HUDEP-2 (cell line): ENCODE results near the gene COL26A1.
A peak's percentile ranks its signal among the peaks of the same experiment; 100 is the strongest.

ENCODE experiments used
- DNase-seq, 76 experiments: peaks; one replicate each; lab custom pipeline; 2025; ENCODE audit not compliant: unreplicated experiment in 76 of 76; lab: John Stamatoyannopoulos, UW

The COL26A1 gene

DNA sequence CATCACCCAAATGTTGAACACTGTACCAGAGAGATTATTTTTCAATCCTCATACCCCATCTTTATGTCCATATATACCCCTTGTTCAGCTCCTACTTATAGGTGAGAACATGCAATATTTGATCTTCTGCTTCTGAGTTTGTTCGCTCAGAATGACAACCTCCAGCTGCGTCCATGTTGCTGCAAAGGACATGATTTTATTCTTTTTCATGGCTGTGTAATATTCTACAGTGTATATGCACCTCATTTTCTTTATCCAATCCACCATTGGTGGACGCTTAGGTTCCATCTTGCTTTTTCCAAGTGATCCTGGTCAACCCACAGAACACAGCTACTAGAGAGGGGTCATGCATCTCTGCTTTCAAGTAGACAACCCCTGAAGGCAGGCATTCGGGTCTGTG, 166.9 kb downstream of the COL26A1 start:
- no peak for DNase-seq

DNA sequence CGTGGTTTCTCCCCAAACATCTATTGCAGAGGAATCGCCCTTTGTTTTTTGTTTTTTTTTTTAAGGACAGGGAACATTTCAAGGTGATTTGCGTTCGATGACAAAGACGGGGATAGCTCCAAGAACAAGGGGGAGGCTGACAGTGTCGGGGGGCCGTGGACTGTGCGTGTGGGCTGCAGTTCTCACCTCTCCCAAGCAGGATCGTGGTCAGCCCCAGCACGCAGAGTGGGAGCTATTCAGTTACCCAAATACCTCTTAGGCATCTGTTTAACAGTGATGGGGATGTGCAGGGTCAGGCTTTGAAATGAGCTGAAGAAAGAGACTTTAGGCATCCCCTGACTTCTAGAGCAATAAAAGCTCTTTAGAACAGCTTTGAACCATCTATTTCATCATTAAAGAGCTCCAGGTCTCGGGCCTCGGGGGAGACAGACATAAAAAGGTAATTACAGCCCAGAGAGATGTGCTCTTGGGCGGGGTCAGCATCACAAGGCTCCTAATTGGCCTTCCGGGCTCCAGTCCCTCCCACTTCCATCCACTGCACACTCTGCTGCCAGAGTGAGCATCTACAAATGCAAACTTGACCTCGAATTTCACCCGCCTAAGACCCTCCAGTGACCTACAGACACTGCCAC, 169.2 kb downstream of the COL26A1 start:
- DNase-seq, result no peak

- no peak for DNase-seq
Measured at GRCh38 chr7:101532400-101533102, 169.9 kb downstream of the COL26A1 start.

DNA sequence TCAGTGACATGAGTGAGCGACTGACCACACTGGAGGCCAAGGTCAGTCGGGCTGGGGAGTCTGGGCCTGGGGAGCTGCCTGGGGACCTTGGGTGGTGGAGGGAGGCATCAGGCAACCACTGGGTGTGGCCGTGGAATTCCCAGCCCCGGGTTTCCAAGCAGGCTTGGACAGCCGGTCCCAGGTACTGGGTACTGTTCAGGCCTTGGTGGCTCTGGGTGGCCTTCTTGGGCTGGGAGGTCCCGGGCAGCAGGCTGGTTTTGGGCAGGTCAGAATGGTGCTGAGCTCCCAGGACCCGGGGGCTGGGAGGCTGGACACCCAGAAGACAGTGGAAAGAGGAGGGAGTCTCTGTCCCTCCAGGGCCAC, 170.4 kb downstream of the COL26A1 start:
- DNase-seq, result no peak

DNA sequence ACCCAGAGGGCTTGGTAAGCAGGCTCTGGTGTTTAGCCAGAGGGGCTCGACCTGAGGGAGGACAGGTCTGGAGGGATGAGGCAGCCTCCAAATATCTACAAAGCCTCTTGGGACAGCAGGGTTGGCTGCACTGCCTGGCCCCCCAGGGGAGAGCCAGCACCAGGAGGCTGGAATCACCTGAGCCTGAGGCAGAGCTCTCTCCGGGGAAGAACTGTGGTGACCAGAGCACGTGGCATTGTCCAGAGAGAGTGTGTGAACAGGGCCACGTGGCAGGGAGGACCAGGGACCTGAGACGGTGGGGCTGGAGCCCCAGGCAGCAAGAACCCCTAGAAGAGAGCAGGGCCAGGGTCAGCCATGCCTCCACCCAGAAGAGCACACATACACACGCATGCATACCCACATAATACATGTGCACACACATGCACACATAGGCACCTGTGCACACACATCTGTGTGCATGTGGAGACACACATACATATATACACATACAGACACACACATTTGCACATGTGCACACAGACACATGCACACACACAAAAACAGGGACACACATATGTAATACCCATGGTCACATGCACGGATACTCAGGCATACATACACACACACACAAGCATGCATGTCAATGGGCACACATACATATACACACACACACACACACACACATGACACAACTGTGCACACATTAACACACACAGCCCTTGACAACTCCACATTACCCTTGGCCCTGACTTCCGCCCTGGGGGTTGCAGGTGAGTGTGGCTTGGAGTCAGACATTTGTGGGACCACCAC, 171.5 kb downstream of the COL26A1 start:
- DNase-seq, result no peak

- no peak for DNase-seq
Measured at GRCh38 chr7:101534873-101535272, 172.2 kb downstream of the COL26A1 start.

DNA sequence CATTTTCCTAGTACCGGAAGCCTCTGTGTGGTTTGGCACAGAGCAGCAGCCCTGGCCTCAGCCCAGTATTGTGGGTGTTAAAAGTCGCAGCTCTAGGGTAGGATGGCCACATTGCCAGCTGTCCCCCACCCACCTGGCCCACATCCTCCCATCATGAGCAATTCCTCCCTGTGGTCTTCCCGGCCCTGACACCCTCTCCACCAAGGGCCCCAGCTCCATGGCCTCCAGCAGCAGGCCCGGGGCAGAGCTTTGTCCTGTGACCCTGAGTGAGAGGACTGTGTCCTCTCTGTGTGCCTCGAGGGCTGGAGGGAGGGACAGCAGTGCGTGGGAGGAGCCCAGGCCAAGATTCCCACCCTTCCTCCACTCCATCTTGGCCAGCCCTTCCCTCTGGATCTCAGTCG, 172.7 kb downstream of the COL26A1 start:
- no peak for DNase-seq

GRCh38 chr7:101536232-101536631, 173.6 kb downstream of the COL26A1 start:
- no peak for DNase-seq

DNA sequence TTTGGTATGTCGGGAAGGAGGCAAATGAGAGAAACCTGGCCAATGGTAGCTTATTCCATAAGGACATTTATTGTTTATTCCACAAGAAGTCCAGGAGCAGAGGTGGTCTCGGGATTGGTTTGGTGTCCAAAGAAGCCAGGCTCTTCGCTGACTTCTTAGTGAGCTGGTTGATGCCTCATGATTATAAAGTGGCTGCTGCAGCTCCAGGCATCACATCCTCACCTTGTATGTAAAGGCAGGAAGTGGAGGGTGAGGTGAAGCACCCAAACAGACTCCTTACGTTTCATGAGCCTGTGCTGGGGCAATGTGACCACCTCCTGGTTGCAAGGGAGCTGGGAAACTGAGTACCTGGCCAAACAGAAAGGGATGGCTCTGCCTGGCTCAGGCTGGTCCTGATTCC, 174.0 kb downstream of the COL26A1 start:
- no peak for DNase-seq

- DNase-seq, result no peak
Measured at GRCh38 chr7:101537205-101537604, 174.5 kb downstream of the COL26A1 start.

- DNase-seq, result no peak
Measured at GRCh38 chr7:101537935-101538595, 175.4 kb downstream of the COL26A1 start.

DNA sequence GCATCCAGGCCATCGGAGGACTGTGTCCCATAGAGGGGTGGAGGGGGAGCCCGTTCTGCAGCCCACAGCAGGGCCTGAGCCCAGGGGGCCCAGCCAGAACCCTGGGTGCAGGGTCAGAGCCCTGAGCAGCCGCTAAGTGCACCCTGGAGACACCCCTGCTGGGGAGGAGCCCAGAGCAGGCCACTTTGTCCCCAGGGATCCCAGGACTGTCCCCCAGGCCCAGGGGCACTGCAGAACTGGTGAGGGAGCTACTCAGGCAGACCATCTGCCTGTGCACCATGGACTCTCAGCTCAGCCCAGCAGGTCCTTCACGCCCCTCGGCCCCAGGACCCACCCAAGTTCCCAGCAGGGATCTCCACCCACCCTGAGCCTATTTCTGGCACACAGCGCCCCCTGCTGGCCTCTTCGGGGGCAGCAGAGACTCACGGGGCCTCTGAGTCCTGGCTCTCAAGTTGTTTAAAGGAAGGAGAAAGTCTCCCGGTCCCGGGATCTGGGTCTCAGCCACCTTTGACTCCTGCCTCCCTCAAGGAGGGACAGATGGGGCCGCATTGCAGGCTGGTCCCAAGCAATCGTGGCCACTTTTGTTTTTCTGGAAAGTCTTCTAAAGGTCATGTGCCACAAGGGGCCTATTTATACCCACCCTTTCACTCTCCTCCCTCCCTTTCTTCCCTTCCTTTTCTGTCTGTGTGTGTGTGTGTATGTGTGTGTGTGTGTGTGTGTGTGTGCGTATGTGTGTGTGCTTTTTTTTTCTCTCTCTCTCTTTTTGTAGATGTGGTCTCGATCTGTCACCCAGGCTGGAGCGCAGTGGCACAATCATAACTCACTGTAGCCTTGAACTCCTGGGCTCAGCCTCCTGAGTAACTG, 176.2 kb downstream of the COL26A1 start:
- DNase-seq, result peak in 50 of 76 experiments; percentile 0 to 51 (median 20)

DNA sequence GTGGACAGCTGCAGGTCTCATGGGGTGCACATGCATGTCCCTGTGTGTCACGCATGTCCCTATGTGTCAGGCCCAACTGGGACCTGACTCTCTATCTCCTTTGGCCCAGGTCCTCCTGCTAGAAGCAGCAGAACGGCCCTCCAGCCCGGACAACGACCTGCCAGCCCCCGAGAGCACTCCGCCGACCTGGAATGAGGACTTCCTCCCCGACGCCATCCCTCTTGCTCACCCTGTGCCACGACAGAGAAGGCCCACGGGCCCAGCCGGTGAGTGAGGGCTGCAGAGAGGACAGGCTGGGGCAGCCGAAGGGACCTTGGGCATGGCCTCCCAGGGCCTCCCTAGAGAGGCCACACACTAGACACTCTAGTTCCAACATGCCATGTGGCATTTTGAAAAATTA, 177.1 kb downstream of the COL26A1 start:
- no peak for DNase-seq

- peak in 46 of 76 experiments; percentile 1 to 60 (median 26) for DNase-seq
Measured at GRCh38 chr7:101542527-101543241, 180.0 kb downstream of the COL26A1 start.

- no peak for DNase-seq
Measured at GRCh38 chr7:101543242-101543766, 180.6 kb downstream of the COL26A1 start.

- DNase-seq, result no peak
Measured at GRCh38 chr7:101543846-101544245, 181.2 kb downstream of the COL26A1 start.

DNA sequence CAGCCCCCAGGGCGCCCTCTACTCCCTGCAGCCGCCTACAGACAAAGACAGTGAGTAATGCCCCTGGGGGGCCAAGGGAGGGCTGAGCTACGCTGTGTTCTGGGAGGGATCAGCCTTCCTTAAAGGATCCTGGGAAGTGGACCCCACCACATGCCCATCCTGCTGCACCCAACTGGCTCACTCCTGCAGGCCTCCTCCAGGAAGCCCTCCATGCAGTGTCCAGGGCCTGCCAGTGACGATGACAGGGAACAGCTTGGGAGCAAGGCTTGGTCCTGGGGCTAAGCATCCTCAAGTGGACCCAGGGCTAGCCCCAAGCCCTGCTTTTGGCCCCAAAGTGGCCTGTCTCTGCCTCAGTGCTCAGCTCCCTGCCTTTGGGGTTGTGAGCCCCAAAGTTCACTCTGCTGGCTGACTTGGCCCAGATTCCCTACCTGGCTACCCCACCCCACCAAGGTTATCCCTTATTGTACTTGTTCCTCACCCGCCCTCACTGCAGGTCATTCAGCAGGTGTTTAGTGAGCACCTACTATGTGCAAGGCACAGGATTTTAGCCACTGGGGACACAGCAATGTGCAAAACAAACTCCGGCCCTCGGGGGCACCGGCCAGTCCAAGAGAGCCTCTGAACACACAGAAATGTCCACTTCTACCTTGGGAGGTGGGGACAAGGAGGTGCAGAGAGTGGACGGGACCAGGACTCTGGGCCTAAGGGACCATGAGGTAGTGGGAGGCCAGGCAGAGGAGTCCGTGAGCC, 182.9 kb downstream of the COL26A1 start:
- DNase-seq, result no peak

- DNase-seq, result no peak
Measured at GRCh38 chr7:101546308-101546936, 183.7 kb downstream of the COL26A1 start.
